HG02870 (cell line): ENCODE data around the gene EEF1AKMT3.
A peak's percentile ranks its signal among the peaks of the same experiment; 100 is the strongest.

Experiments
- ATAC-seq: cut with Tn5 transposase; IDR thresholded peaks from one replicate; pipeline ENCODE4 v1.9.1; 2021; ENCODE audit warnings: mild to moderate bottlenecking, moderate library complexity; ENCODE audit not compliant: unreplicated experiment

The EEF1AKMT3 gene

GRCh38 chr12:57750561-57751431 is 21.6 kb upstream of the EEF1AKMT3 start:
- no peak for ATAC-seq

- no peak for ATAC-seq
These were observed 21.0 kb upstream of the EEF1AKMT3 start for GRCh38 chr12:57751432-57751787.

- peak; percentile 71 for ATAC-seq
These were observed 20.4 kb upstream of the EEF1AKMT3 start, which contains the start of gene CDK4 for GRCh38 chr12:57751788-57752667. CDK4 (minus strand) TSS chr12:57752310; CDS start chr12:57751717, 593 bp downstream.

DNA sequence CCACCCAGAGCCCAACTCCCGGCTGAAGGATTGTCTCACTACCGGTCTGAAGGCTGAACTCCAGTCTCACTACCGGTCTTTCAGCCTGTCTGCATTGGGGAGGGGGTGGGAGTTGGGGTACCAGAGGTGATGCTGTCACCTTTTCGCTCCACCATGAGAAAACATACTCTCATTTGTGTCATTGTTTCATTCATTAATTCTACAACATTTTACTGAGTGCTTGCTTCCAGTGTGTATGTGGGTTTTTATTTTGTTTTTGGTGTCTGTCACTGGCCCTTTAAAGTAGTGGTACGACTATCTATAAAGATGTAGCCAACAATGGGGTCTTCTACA is 19.8 kb upstream of the EEF1AKMT3 start:
- ATAC-seq: no peak

- no peak for ATAC-seq
These were observed 18.6 kb upstream of the EEF1AKMT3 start for GRCh38 chr12:57753756-57754337.

- peak; percentile 35 for ATAC-seq
These were observed 17.8 kb upstream of the EEF1AKMT3 start, which contains the start of gene MARCHF9 for GRCh38 chr12:57754411-57755193. MARCHF9 (plus strand) TSS chr12:57755103; CDS start chr12:57755529, 426 bp downstream.

GRCh38 chr12:57755194-57755453 is 17.3 kb upstream of the EEF1AKMT3 start:
- no peak for ATAC-seq

- ATAC-seq: no peak
These were observed 16.7 kb upstream of the EEF1AKMT3 start for GRCh38 chr12:57755454-57756372.

GRCh38 chr12:57756406-57757341 is 15.7 kb upstream of the EEF1AKMT3 start:
- peak; percentile 22 for ATAC-seq

GRCh38 chr12:57757771-57758170 is 14.6 kb upstream of the EEF1AKMT3 start:
- ATAC-seq: no peak

DNA sequence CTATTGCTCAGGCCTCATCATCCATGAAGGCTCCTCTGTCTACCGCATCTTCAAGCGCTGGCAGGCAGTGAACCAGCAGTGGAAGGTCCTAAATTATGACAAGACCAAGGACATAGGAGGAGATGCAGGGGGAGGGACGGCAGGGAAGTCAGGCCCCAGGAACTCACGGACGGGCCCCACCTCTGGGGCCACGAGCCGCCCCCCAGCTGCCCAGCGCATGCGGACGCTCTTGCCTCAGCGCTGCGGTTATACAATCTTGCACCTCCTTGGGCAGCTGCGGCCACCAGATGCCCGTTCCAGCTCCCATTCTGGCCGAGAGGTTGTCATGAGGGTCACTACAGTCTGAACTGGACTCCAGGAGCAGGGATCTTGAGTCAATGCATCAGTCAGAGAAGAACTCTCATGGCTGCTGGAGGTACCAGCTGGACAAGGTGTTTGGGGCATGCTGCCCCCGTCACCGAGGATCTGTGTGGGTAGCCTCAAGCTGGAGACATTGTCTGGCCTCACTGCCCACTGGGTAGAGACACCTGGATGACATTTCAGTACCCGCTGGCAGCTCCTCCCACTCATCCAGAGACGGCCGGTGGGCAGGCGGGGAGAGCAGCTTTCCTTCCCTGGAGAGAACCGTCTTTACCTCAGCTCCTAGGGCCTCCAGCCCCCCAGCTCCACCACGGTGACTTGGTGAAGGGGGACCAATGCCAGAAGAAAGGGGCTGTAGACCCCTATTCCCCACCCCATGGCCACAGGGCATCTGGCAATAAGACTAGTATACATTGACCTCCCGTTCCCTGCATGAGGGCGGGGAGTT is 13.7 kb upstream of the EEF1AKMT3 start:
- no peak for ATAC-seq

DNA sequence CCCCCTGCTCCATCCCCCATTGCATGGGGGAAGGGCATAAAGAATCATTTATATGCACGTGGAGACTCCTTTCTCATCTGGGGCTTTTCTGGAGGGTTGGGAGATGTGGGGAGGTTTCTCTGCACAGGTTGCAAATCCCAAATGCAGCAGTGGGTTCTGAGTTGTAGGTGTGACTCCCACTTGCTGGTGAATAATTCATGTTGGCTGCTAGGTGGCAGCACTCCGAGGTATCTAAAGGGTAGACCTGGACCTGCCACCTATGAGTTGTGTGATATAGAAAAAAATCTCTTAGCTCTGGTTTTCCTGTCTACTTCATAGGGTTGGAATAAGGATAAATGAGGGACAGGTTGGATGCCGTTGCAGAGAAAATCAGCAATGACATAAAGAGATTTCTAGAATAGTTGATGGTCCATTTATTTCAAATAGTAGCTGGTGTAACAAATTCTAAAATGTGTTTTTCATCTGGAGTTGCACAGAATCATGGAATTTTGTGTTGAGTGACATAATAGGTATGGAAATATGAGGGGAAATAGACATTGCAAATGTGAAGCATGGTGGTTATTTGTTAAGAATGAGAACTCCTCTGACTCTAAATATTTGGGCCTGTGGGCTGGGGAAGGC is 12.9 kb upstream of the EEF1AKMT3 start:
- no peak for ATAC-seq

- ATAC-seq: no peak
These were observed 11.9 kb upstream of the EEF1AKMT3 start for GRCh38 chr12:57760347-57760982.

DNA sequence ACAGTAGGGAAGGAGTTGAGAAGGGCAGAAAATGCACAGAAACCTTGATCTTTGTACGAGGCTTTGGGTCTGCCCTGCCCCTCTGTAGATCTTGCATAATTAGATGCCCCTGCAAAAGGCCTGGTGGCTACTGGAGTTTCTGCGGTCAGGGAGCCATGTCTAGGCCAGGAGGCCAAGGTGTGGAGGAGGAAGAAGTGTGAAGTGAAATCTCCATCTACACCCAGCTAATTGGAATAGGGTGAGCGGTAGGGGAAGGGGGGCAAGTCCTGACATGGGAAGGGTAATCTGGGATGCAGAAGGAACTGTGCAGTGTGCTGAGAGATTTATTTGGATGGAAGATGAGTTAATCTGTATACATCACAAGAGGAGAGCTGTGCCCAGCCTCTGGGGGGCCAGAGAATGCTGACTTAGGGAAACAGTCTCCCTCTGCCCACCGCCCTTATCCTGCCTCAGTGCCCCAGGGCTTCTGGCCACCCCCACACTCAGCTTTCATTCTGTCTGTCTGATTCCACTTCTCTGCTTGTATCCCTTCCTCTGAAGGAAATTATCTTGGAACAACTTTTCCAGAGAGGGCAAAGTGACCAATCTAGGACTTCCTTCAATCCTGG is 10.9 kb upstream of the EEF1AKMT3 start:
- ATAC-seq: no peak

DNA sequence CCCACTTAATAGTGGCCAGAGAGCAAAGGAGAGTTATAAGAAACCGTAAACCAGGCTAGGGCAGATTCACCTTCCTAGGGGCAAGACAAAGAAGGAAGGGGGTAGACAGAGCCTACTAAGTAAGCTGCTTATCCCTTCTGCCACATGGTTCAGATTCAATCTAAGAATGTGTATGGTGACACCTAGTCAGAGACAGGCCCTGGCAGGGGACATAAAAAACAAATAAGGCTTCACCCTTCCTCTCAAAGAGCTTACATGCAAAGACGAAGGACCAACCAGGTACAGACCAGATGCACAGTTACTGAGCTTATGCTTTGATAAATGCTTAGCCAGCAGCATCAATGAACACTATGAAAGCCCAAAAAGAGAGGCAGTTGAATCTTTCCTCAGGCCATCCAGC is 10.0 kb upstream of the EEF1AKMT3 start:
- ATAC-seq: no peak

DNA sequence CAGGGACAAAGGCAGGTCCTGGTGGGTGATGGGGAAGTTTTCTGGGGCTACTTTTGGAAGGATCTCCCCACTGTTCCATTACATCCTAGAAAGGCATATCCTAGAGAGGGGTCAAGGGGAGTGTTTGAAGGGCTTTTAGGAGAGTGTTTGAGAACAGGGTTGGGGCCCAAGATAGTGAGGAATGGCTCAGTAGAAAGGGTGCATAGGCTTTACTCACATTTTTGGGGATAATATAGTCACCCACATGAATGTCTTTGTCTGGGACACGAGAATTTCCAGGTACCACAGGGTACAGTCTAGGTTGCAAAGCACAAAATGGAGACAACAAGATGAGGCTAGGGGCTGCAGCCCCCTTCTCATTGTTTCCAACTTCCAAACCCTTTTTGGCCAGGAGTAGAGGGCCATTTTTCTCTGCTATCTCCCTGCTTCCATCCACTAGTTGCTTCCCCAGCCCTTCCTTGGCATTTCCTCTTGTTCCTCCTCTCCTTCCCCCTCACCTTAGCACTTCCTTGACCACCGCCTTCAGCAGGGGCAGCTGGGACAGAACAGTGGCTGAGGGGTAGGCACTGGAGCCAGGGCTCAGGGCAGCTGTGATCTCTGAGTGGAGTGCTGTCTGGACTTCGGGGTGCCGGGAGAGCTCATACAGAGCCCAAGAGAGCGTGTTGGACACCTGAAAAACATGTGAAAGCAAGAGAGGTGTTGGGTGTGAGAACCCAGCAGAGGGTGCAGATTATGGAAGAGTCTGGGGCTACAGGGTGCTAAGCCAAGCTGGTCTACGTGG is 8.3 kb upstream of the EEF1AKMT3 start:
- ATAC-seq: no peak
